H1 (cell line): ENCODE data around the gene RND3. TPM values are rescaled to one million over a fixed set of nuclear protein-coding genes. Genes with fewer than 3 reads are reported as not detected.

Source experiments
- CTCF ChIA-PET: fragments of 300-600 bp; sonication (Branson Sonifier 250); formaldehyde crosslinking; loops from one replicate; lab custom pipeline; 2021; ENCODE audit not compliant: partially characterized antibody; lab: Charles Lee
- POLR2A ChIA-PET: fragments of 300-600 bp; sonication (Branson Sonifier 250); formaldehyde crosslinking; loops from one replicate; lab custom pipeline; 2021; ENCODE audit warnings: inconsistent platforms; ENCODE audit not compliant: partially characterized antibody; lab: Charles Lee
- DNase-seq, 2 experiments: peaks; one replicate each; pipeline versions ENCODE4 v3.0.0 to v3.0.0-alpha.2; 2010 to 2022; ENCODE audit warnings: low spot score in 2 of 2, low read depth in 1 of 2, mixed read lengths in 1 of 2
- FAIRE-seq: peaks from 2 replicates; lab custom pipeline; 2011; peaks lifted over from hg19 to GRCh38; lab: Jason Lieb, UNC
- H2AFZ ChIP-seq: 2 replicates; pipeline ENCODE4 v1.8.1; 2012; ENCODE audit warnings: low read length, inconsistent platforms
- H2AK5ac ChIP-seq: 2 replicates; pipeline ENCODE4 v1.6.1; 2013; ENCODE audit warnings: low read depth, low read length
- H2BK120ac ChIP-seq: replicated peaks from 2 replicates; pipeline ENCODE3; 2013; ENCODE audit warnings: low read depth, low read length, inconsistent platforms
- H2BK12ac ChIP-seq: 2 replicates; pipeline ENCODE4 v1.6.1; 2013; ENCODE audit warnings: low read depth, low read length
- H2BK15ac ChIP-seq: 2 replicates; pipeline ENCODE4 v1.6.1; 2013; ENCODE audit warnings: low read length
- H2BK20ac ChIP-seq: 2 replicates; pipeline ENCODE4 v1.6.1; 2013; ENCODE audit warnings: low read length
- H2BK5ac ChIP-seq: 2 replicates; pipeline ENCODE4 v1.6.1; 2013; ENCODE audit warnings: low read depth, low read length
- H3K14ac ChIP-seq: 2 replicates; pipeline ENCODE4 v1.6.1; 2013; ENCODE audit warnings: inconsistent platforms; ENCODE audit not compliant: insufficient read length
- H3K18ac ChIP-seq: 2 replicates; pipeline ENCODE4 v1.6.1; 2013; ENCODE audit warnings: low read length; ENCODE audit errors: extremely low read depth
- H3K23ac ChIP-seq: 2 replicates; pipeline ENCODE4 v1.6.1; 2013; ENCODE audit warnings: inconsistent platforms; ENCODE audit not compliant: insufficient read length
- H3K23me2 ChIP-seq: 2 replicates; pipeline ENCODE4 v1.6.1; 2013; ENCODE audit warnings: low read depth, low read length
- H3K27ac ChIP-seq: 2 replicates; pipeline ENCODE4 v1.6.1; 2011; ENCODE audit warnings: low read depth, low read length, inconsistent platforms
- H3K27me3 ChIP-seq, 4 experiments: replicated peaks in 1 of 4; 1 replicate in 1 of 4; 2 replicates in 3 of 4; pipeline versions ENCODE4 v1.6.1 to v1.8.1; 2011 to 2013; ENCODE audit warnings: low read length in 3 of 4, mild to moderate bottlenecking in 3 of 4, inconsistent platforms in 2 of 4, mixed read lengths in 2 of 4, moderate library complexity in 1 of 4; ENCODE audit not compliant: control insufficient read depth in 3 of 4, insufficient read depth in 3 of 4; ENCODE audit errors: extremely low read depth in 1 of 4
- H3K36me3 ChIP-seq, 4 experiments: 2 replicates each; pipeline versions ENCODE4 v1.6.1 to v1.8.1; 2011 to 2013; ENCODE audit warnings: mild to moderate bottlenecking in 4 of 4, low read length in 3 of 4, moderate library complexity in 2 of 4, control low read depth in 1 of 4, inconsistent platforms in 1 of 4; ENCODE audit not compliant: insufficient read depth in 4 of 4, control insufficient read depth in 2 of 4
- H3K4ac ChIP-seq: replicated peaks from 2 replicates; pipeline ENCODE3; 2013; ENCODE audit warnings: low read length, low read depth, mixed read lengths, inconsistent platforms; ENCODE audit not compliant: insufficient read length
- H3K4me1 ChIP-seq, 4 experiments: replicated peaks in 1 of 4; 1 replicate in 1 of 4; 2 replicates in 3 of 4; pipeline versions ENCODE4 v1.6.1 to v1.8.1; 2011 to 2013; ENCODE audit warnings: low read length in 3 of 4, inconsistent platforms in 2 of 4, mixed read lengths in 1 of 4; ENCODE audit not compliant: insufficient read depth in 4 of 4, control insufficient read depth in 3 of 4
- H3K4me2 ChIP-seq, 2 experiments: 2 replicates each; pipeline versions ENCODE4 v1.6.1 to v1.8.1; 2011 to 2013; ENCODE audit warnings: low read depth in 2 of 2, low read length in 2 of 2, control low read depth in 1 of 2, inconsistent platforms in 1 of 2, mild to moderate bottlenecking in 1 of 2; ENCODE audit not compliant: insufficient read depth in 1 of 2
- H3K4me3 ChIP-seq, 4 experiments: fragments of 200-600, 300-600 bp in 1 of 4; sonication (generic), shearing (Covaris generic), sonication (Bioruptor Twin) in 1 of 4; 2 replicates each; pipeline versions ENCODE4 v1.5.1 to v1.8.1; 2011 to 2016; ENCODE audit warnings: low read length in 4 of 4, low read depth in 3 of 4, control low read depth in 2 of 4, inconsistent platforms in 2 of 4, mild to moderate bottlenecking in 2 of 4, mixed read lengths in 1 of 4, moderate library complexity in 1 of 4; ENCODE audit not compliant: insufficient read depth in 2 of 4; ENCODE audit errors: extremely low read depth in 1 of 4
- H3K56ac ChIP-seq: replicated peaks from 2 replicates; pipeline ENCODE3; 2013; ENCODE audit warnings: low read depth, mild to moderate bottlenecking, mixed read lengths, low read length, inconsistent platforms; ENCODE audit not compliant: insufficient read length
- H3K79me1 ChIP-seq: 2 replicates; pipeline ENCODE4 v1.6.1; 2013; ENCODE audit warnings: low read depth, low read length, control low read depth
- H3K79me2 ChIP-seq, 2 experiments: 2 replicates each; pipeline versions ENCODE4 v1.6.1 to v1.8.1; 2012 to 2013; ENCODE audit warnings: low read length in 2 of 2, mild to moderate bottlenecking in 2 of 2, inconsistent platforms in 1 of 2; ENCODE audit not compliant: insufficient read depth in 2 of 2, control insufficient read depth in 1 of 2
- H3K9ac ChIP-seq, 4 experiments: replicated peaks in 1 of 4; 1 replicate in 1 of 4; 2 replicates in 3 of 4; pipeline versions ENCODE4 v1.6.1 to v1.8.1; 2011 to 2013; ENCODE audit warnings: low read depth in 3 of 4, low read length in 3 of 4, control low read depth in 2 of 4, mild to moderate bottlenecking in 2 of 4, moderate library complexity in 2 of 4, inconsistent platforms in 1 of 4; ENCODE audit errors: extremely low read depth in 1 of 4
- H3K9me3 ChIP-seq, 2 experiments: 2 replicates each; pipeline versions ENCODE4 v1.6.1 to v1.8.1; 2012 to 2013; ENCODE audit warnings: mild to moderate bottlenecking in 2 of 2, moderate library complexity in 2 of 2, control low read depth in 1 of 2, inconsistent platforms in 1 of 2, low read depth in 1 of 2, low read length in 1 of 2, mixed read lengths in 1 of 2; ENCODE audit not compliant: insufficient read depth in 2 of 2
- H4K20me1 ChIP-seq, 2 experiments: replicated peaks in 1 of 2; 2 replicates each; pipeline versions ENCODE3 to v1.8.1; 2011 to 2013; ENCODE audit warnings: inconsistent platforms in 2 of 2, low read length in 2 of 2, mild to moderate bottlenecking in 1 of 2; ENCODE audit not compliant: insufficient read depth in 2 of 2, control insufficient read depth in 1 of 2
- H4K5ac ChIP-seq: 2 replicates; pipeline ENCODE4 v1.6.1; 2013; ENCODE audit warnings: low read length, low read depth, mixed read lengths, inconsistent platforms; ENCODE audit not compliant: insufficient read length
- H4K8ac ChIP-seq: 2 replicates; pipeline ENCODE4 v1.8.0; 2013; ENCODE audit warnings: mild to moderate bottlenecking, moderate library complexity, low read length, inconsistent platforms; ENCODE audit not compliant: insufficient read depth; ENCODE audit errors: extremely low read depth
- H4K91ac ChIP-seq: replicated peaks from 2 replicates; pipeline ENCODE3; 2013; ENCODE audit warnings: low read length, mixed read lengths, inconsistent platforms; ENCODE audit not compliant: insufficient read length
- ASH2L ChIP-seq: fragments of 200-600, 300-600 bp; sonication (generic); IDR thresholded peaks from one replicate; pipeline ENCODE4 v1.7.1; 2017; ENCODE audit warnings: low read length
- ATF2 ChIP-seq: IDR thresholded peaks from 2 replicates; pipeline ENCODE4 v1.6.1; 2012; ENCODE audit warnings: low read length, inconsistent platforms
- GTF2F1 ChIP-seq: IDR thresholded peaks from 2 replicates; pipeline ENCODE4 v1.6.1; 2012; ENCODE audit warnings: low read depth, low read length, improper control_type of control experiment, borderline replicate concordance
- SP4 ChIP-seq: IDR thresholded peaks from 2 replicates; pipeline ENCODE4 v1.6.1; 2012; ENCODE audit warnings: low read length, inconsistent platforms
- SUZ12 ChIP-seq: fragments of 200-600 bp; sonication (generic); IDR thresholded peaks from 2 replicates; pipeline ENCODE4 v1.6.1; 2012; ENCODE audit warnings: mild to moderate bottlenecking, inconsistent platforms, low read length, moderate library complexity, mixed read lengths
- TEAD4 ChIP-seq: IDR thresholded peaks from 2 replicates; pipeline ENCODE4 v1.6.1; 2012; ENCODE audit warnings: low read depth, low read length, inconsistent platforms, mixed read lengths
- USF2 ChIP-seq: IDR thresholded peaks from 2 replicates; pipeline ENCODE4 v1.6.1; 2011; ENCODE audit warnings: low read length, improper control_type of control experiment
- YY1 ChIP-seq: IDR thresholded peaks from 2 replicates; pipeline ENCODE4 v1.6.1; 2011; ENCODE audit warnings: low read depth, mild to moderate bottlenecking, low read length
- WGBS, 2 experiments: shearing (Covaris generic) in 1 of 2; methylation state at CpG; one replicate each; pipeline versions ENCODE4 v1.1.6 to v1.1.7; 2013 to 2015; ENCODE audit warnings: low lambda C conversion rate in 2 of 2, mixed read lengths in 2 of 2, inconsistent platforms in 1 of 2, low coverage in 1 of 2, missing lambda C conversion rate in 1 of 2; ENCODE audit not compliant: insufficient replicate concordance in 2 of 2, insufficient coverage in 1 of 2, insufficient read length in 1 of 2; ENCODE audit errors: extremely low coverage in 1 of 2, missing lambda C conversion rate in 1 of 2; 5-methylcytosine and 5-hydroxymethylcytosine counted together
- polyA plus RNA-seq, 7 experiments: library from polyadenylated mRNA; depleted of rRNA in 3 of 7; stranded (reverse) in 5 of 7; unstranded in 2 of 7; fragments of >200 nt in 5 of 7; fragments of 200-250 nt in 2 of 7; gene quantifications; 1 replicate in 5 of 7; 2 replicates in 1 of 7; 4 replicates in 1 of 7; pipeline versions ENCODE4 v1.2.1 to v1.2.3, GENCODE V29; 2011 to 2013; ENCODE audit warnings: missing spikeins in 2 of 7, mixed read lengths in 2 of 7
- total RNA-seq: library from RNA; stranded (reverse); fragmentation: NEBNext Ultra II Directional; extraction: Animal tissue kit (Norgen Biotek cat#: 25700); gene quantifications from 2 replicates; pipeline ENCODE4 v1.2.1, GENCODE V29; 2021

Gene RND3
- total and polyA plus RNA-seq, 2 of the 8 experiments (the other 6 are each of a cell fraction or from before 2014, with no cell fraction given), result 12.2 to 25.6 TPM

DNA sequence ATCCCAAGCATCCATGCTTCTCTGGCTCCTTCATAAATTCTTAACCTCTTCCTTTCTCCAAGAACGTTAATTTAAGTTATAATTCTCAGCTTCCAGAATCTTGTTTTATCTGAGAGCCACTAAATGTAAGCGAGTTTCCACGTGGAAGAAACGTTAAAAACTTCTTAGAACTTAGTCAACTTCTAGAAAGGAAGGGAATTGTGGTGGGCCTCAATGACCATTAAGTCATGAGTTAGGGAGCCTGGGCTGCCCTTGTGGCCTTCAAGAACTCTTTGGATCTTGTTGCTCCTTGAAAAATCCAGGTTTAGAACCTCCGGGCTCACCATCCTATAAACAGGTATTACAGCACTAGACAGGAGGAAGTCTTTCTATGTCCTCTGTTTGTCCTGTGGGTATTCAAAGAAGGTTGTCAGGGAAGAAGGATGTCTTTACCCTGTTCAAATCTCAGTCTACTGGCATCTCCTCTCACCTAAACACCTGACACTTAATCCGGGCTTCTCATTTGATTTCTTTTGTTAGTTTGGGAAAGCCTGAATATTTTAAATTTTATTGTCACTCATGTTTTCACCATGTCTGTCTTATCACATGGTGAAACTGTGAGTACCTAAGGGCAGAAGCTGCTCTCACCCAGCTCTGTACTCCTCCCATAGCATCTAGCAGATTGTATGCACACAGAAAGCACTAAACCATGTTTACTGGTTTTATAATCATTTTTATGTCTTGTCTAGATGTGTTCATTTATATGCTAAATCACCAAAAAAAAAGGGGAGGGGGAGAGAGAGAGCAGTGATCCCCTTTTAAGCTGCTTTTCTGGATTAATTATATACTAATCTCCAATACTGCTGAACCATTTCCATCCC is 6.3 kb downstream of the RND3 start:
- Histone ChIP-seq H3K27ac (no peak overlapping the region), H2BK5ac (no peak overlapping the region), H3K9me3 (no peaks in the 10 kb centered on the region), H3K79me1 (no peaks in the 10 kb centered on the region; the same call in 1 of the 2 replicates), H2BK120ac (no peak overlapping the region), H2AFZ (no peak overlapping the region), H2BK15ac (no peak overlapping the region), H3K79me2 (peaks cover 28 to 100% of the 10 kb centered on the region in 2 experiments), H3K27me3 (no peaks in the 10 kb centered on the region), H3K4me2 (no peak overlapping the region), H4K5ac (no peak overlapping the region), H3K18ac (no peak overlapping the region), H4K8ac (no peak overlapping the region), H3K4ac (no peak overlapping the region), H2BK20ac (no peak overlapping the region), H3K23ac (no peak overlapping the region), H3K56ac (no peak overlapping the region), H3K4me3 (no peak overlapping the region), H3K14ac (no peak overlapping the region), H3K4me1 (peaks cover 4 to 18% (median 17%) of the 10 kb centered on the region in 4 experiments; a peak in 6 of 7 replicates), H2AK5ac (no peak overlapping the region), H3K36me3 (no peaks in the 10 kb centered on the region; a peak in 3 of 8 replicates), H4K20me1 (peaks cover 33 to 36% of the 10 kb centered on the region in 2 experiments), H3K23me2 (peaks cover 8% of the 10 kb centered on the region; the same call in 1 of the 2 replicates), H2BK12ac (no peak overlapping the region), H4K91ac (no peak overlapping the region), H3K9ac (no peak overlapping the region)
- FAIRE-seq (no peak), DNase-seq (no peak)
- 91% methylated on average over 6 of the region's 6 CpGs; no CpG with 5 or more reads in 1 of the 2 experiments for WGBS, 2 experiments
- CTCF ChIA-PET, result interaction anchor here (0.8 to 1.2 kb wide), 4 partner anchors 12 to 320 kb away, joined by 3 to 5 read pairs (median 3); no protein-coding TSS in a partner anchor
- POLR2A ChIA-PET, result interaction anchor here (2.1 kb wide), 1 partner anchor 10 kb away, joined by 9 read pairs; no protein-coding TSS in a partner anchor
- TF ChIP-seq ATF2 (no peak), YY1 (no peak), ASH2L (no peak), SP4 (no peak), USF2 (no peak), GTF2F1 (no peak), SUZ12 (no peak), TEAD4 (no peak)
